HEK293T (cell line): ENCODE results near the gene CPED1.
A peak's percentile ranks its signal among the peaks of the same experiment; 100 is the strongest.

Experiments used
- CTCF ChIA-PET: fragments of 350-600 bp; formaldehyde crosslinking; extraction: SDS; loops from one replicate; lab custom pipeline; 2021; ENCODE audit warnings: antibody characterized with exemption, inconsistent platforms; lab: Yijun Ruan, JAX
- POLR2A ChIA-PET: fragments of 350-600 bp; formaldehyde crosslinking; extraction: SDS; loops from one replicate; lab custom pipeline; 2020; ENCODE audit warnings: antibody characterized with exemption, inconsistent platforms; lab: Yijun Ruan, JAX
- DNase-seq: peaks from one replicate; pipeline ENCODE4 v3.0.0; 2012; ENCODE audit warnings: mixed read lengths; ENCODE audit errors: extremely low spot score
- ARNT ChIP-seq: fragments of 450-650 bp; IDR thresholded peaks from 2 replicates; pipeline ENCODE4 v1.6.1; 2017; ENCODE audit warnings: mild to moderate bottlenecking
- BHLHE40 ChIP-seq: fragments of 450-650 bp; IDR thresholded peaks from 2 replicates; pipeline ENCODE4 v1.6.1; 2016; ENCODE audit warnings: mild to moderate bottlenecking, moderate library complexity, borderline replicate concordance
- CTBP1 ChIP-seq: fragments of 450-650 bp; IDR thresholded peaks from 2 replicates; pipeline ENCODE4 v1.6.1; 2016; ENCODE audit warnings: borderline replicate concordance
- ELF4 ChIP-seq: fragments of 450-650 bp; IDR thresholded peaks from 2 replicates; pipeline ENCODE4 v1.6.1; 2017; ENCODE audit warnings: antibody characterized with exemption
- FOXA1 ChIP-seq: fragments of 450-650 bp; IDR thresholded peaks from 2 replicates; pipeline ENCODE4 v1.6.1; 2016; ENCODE audit warnings: mild to moderate bottlenecking
- FOXK2 ChIP-seq: fragments of 450-650 bp; IDR thresholded peaks from 2 replicates; pipeline ENCODE4 v1.6.1; 2016; ENCODE audit warnings: mild to moderate bottlenecking
- FOXM1 ChIP-seq: fragments of 450-650 bp; IDR thresholded peaks from 2 replicates; pipeline ENCODE4 v1.6.1; 2017; ENCODE audit warnings: mild to moderate bottlenecking, borderline replicate concordance
- HDGF ChIP-seq: fragments of 450-650 bp; IDR thresholded peaks from 2 replicates; pipeline ENCODE4 v1.6.1; 2017; ENCODE audit warnings: antibody characterized with exemption, borderline replicate concordance
- L3MBTL2 ChIP-seq: fragments of 450-650 bp; conservative IDR thresholded peaks from 2 replicates; pipeline ENCODE4 v1.6.1; 2016; ENCODE audit warnings: mild to moderate bottlenecking
- LEF1 ChIP-seq: fragments of 450-650 bp; IDR thresholded peaks from 2 replicates; pipeline ENCODE4 v1.6.1; 2017; ENCODE audit warnings: mild to moderate bottlenecking, borderline replicate concordance
- NFRKB ChIP-seq: fragments of 450-650 bp; IDR thresholded peaks from 2 replicates; pipeline ENCODE4 v1.6.1; 2016; ENCODE audit warnings: mild to moderate bottlenecking, moderate library complexity
- SP1 ChIP-seq: fragments of 450-650 bp; IDR thresholded peaks from 2 replicates; pipeline ENCODE4 v1.6.1; 2017
- SUZ12 ChIP-seq: fragments of 450-650 bp; IDR thresholded peaks from 2 replicates; pipeline ENCODE4 v1.6.1; 2016; ENCODE audit warnings: mild to moderate bottlenecking
- TARDBP ChIP-seq: fragments of 450-650 bp; IDR thresholded peaks from 2 replicates; pipeline ENCODE4 v1.6.1; 2016
- ZNF384 ChIP-seq: fragments of 450-650 bp; IDR thresholded peaks from 2 replicates; pipeline ENCODE4 v1.6.1; 2016
- TF ChIP-seq, protein P1 (sequence below): fragments of 450-650 bp; IDR thresholded peaks from 2 replicates; pipeline ENCODE4 v1.6.1; 2016

The CPED1 gene

DNA sequence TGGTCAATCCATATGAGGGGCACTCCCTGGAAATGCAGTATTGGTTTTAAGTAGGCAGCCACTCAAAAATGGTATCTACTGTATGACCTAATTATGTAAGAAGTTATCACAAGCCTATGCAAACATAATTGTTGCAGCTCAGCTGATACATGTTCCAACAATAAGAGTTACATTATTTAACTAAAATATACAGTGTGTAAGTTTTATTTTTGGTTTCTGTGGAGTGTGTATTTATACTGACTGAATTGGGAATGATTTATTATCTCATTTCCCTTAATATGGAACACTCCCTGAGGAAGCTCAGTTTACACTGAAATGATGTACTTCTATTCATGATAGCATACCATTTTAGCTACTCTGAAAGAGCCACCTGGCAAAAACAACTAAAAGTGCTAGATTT is 40.5 kb upstream of the CPED1 start:
- POLR2A ChIA-PET, result no interaction called here
- CTCF ChIA-PET, result interaction anchor here (0.9 kb wide), 1 partner anchor 142 kb away, joined by 3 read pairs; no protein-coding TSS in a partner anchor
- TF ChIP-seq, protein P1, sequence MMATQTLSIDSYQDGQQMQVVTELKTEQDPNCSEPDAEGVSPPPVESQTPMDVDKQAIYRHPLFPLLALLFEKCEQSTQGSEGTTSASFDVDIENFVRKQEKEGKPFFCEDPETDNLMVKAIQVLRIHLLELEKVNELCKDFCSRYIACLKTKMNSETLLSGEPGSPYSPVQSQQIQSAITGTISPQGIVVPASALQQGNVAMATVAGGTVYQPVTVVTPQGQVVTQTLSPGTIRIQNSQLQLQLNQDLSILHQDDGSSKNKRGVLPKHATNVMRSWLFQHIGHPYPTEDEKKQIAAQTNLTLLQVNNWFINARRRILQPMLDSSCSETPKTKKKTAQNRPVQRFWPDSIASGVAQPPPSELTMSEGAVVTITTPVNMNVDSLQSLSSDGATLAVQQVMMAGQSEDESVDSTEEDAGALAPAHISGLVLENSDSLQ, result peak; percentile 70
- TF ChIP-seq ARNT, result no peak
- DNase-seq, result no peak

DNA sequence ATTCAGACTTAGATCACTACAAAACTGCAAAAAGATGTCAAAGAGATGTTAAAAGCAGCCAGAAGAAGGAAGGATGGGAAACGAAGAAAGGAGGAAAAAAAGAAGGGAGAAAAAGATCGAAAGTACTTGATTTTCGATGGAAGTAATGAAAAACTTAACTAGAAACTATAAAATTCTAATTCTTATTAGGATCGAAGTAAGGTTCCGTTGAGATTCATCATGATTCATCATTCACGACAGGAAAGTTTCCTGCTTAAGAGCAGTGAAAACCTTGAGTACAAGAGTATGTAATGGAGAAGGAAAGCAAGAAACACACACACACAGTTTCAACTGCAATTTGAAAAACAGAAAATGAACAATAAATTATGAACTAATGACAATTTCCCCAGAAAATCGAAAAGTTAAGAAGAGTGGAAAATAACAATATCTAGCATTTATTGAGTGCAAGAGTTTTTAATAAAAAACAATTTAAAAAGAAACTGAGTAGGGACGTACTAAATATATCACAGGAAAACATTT is 39.1 kb upstream of the CPED1 start:
- no peak for TF ChIP-seq LEF1
- TF ChIP-seq ARNT, result no peak
- TF ChIP-seq, protein P1, result no peak
- no peak for TF ChIP-seq FOXK2
- TF ChIP-seq SUZ12, result no peak
- TF ChIP-seq FOXM1, result no peak
- no peak for TF ChIP-seq BHLHE40
- TF ChIP-seq NFRKB, result no peak
- no peak for TF ChIP-seq HDGF
- TF ChIP-seq ELF4, result no peak
- no peak for DNase-seq
- POLR2A ChIA-PET, result no interaction called here
- CTCF ChIA-PET, result no interaction called here

DNA sequence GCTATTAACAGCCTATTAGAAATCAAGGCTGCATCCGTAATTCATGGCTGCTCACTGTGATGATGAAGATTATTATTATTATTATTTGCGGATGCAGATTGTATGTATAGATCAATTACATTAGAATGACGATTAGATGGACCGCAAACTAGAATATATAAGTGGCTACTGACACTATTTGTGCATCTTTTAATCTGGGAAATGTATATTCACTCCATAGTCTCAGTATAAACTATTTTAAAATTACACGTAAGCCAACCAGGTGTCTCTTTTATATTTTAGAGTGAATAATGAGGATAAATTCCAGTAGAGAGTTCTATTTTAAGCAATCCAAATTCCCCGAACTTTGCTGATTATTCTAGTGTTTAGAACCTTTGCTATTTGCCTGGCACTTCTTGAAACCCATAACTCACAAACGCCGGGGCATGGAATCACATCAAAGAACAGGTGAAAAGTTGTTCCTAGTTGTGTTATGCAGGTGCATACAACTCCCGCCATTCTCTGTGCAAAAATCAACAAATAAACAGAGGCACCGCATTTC is 38.4 kb upstream of the CPED1 start:
- DNase-seq, result no peak
- ChIA-PET CTCF (no interaction called here), POLR2A (interaction anchor here (0.6 to 1.5 kb wide), 4 partner anchors 100 to 241 kb away, joined by 3 to 5 read pairs (median 4); no protein-coding TSS in a partner anchor)
- TF ChIP-seq CTBP1, result no peak
- TF ChIP-seq TARDBP, result no peak
- no peak for TF ChIP-seq SUZ12
- no peak for TF ChIP-seq HDGF
- TF ChIP-seq FOXM1, result peak; percentile 11; the same call in 1 of the 2 replicates
- no peak for TF ChIP-seq ELF4
- no peak for TF ChIP-seq ARNT
- no peak for TF ChIP-seq FOXA1
- TF ChIP-seq NFRKB, result no peak
- TF ChIP-seq L3MBTL2, result peak; percentile 79; the same call in 1 of the 2 replicates

DNA sequence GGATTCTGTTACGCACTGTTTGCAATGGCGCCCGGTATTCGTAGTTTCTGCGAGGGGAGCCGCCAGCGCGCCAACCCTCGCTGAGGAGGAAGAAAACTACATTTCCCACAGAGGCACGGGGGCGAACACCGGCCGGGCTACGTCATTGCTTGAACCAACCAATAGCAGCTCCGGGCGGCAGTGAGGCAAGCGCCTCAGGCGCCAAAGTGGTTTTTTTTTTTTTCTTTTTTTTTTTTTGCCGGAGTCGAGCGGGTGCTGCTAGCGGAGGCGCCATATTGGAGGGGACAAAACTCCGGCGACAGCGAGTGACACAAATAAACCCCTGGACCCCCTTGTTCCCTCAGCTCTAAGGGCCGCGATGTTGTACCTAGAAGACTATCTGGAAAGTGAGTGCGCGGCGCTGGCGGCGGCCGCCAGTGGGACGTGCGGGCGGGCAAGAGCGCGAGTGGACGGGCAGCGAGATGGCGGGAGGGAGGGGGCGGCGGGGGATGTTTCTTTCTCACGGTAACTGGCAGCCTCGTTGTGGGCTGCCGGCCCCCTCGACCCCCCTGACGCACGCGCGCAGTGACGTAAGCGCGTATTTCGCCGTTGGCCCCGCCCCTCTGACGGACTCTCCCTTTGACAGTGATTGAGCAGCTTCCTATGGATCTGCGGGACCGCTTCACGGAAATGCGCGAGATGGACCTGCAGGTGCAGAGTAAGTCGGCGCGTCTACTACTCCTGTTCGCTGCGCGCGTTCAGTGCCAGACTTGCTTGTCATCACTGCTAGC is 37.8 kb upstream of the CPED1 start, which contains the start of gene ING3:
ING3 (plus strand) TSS at position 239 of the 770 bp plus-strand sequence; CDS start at position 359, 120 bp downstream.
- peak; percentile 89 for DNase-seq
- TF ChIP-seq SUZ12 (peak; percentile 88), BHLHE40 (no peak), ELF4 (peak; percentile 44; the same call in 1 of the 2 replicates), CTBP1 (no peak), NFRKB (peak; percentile 50; the same call in 1 of the 2 replicates), SP1 (no peak), FOXM1 (no peak; the same call in 1 of the 2 replicates), LEF1 (no peak), ZNF384 (peak; percentile 100), TARDBP (no peak), L3MBTL2 (no peak), HDGF (no peak), FOXK2 (no peak), ARNT (no peak), FOXA1 (no peak)
- TF ChIP-seq, protein P1, result peak; percentile 98
- ChIA-PET CTCF (interaction anchor here (1.2 kb wide), 1 partner anchor 37 kb away, joined by 3 read pairs; no protein-coding TSS in a partner anchor), POLR2A (interaction anchor here (0.6 to 1.5 kb wide), 7 partner anchors 14 to 242 kb away, joined by 3 to 5 read pairs (median 3); no protein-coding TSS in a partner anchor)

DNA sequence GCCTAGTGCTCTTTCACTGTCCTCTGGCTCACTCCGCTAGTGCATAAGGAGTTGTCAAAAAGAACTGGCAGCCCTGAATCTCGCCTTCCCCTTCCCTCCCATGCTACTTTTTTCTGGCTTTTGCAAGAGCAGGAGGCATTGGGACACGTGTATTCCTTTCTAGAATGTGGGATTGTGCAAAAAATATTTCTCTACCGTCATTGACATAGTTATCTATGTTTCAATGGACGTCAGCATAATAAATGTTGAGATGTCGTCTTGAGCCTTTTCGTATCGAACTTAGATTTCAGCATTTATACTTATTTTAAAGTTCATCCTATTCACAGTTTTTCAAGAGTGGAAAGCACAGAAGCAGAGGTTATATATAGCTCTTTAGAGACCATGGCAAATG is 37.2 kb upstream of the CPED1 start:
- no peak for DNase-seq
- POLR2A ChIA-PET, result interaction anchor here (0.6 to 1.5 kb wide), 5 partner anchors 13 to 159 kb away, joined by 3 to 5 read pairs (median 3); no protein-coding TSS in a partner anchor
- CTCF ChIA-PET, result interaction anchor here (1.2 kb wide), 1 partner anchor 37 kb away, joined by 3 read pairs; no protein-coding TSS in a partner anchor
- TF ChIP-seq, protein P1, result no peak
- TF ChIP-seq ELF4, result no peak
- TF ChIP-seq ARNT, result no peak
- TF ChIP-seq ZNF384, result no peak
- no peak for TF ChIP-seq SP1
- no peak for TF ChIP-seq FOXK2
- no peak; the same call in 1 of the 2 replicates for TF ChIP-seq L3MBTL2
- no peak for TF ChIP-seq FOXA1
- TF ChIP-seq NFRKB, result no peak
- TF ChIP-seq FOXM1, result no peak
- TF ChIP-seq HDGF, result no peak
- no peak for TF ChIP-seq LEF1
